NB4 (cell line): ENCODE results near the gene MOSMO.

Experiments used
- CTCF ChIP-seq: IDR thresholded peaks from one replicate; pipeline ENCODE4 v1.5.1; 2012; ENCODE audit warnings: low read depth, low read length
- POLR2A ChIP-seq: IDR thresholded peaks from 2 replicates; pipeline ENCODE4 v1.6.1; 2011; ENCODE audit warnings: mild to moderate bottlenecking; ENCODE audit not compliant: insufficient read length; ENCODE audit errors: extremely low read depth

- no peak for TF ChIP-seq CTCF
- TF ChIP-seq POLR2A, result no peak
These were observed 5.6 kb downstream of the MOSMO start for GRCh38 chr16:22013486-22013885.
